Fibroblast of peridontal ligament (primary cell): Measurements from ENCODE around the gene KRT17.
A peak's percentile ranks its signal among the peaks of the same experiment; 100 is the strongest.

Experiments used
- DNase-seq: peaks from one replicate; pipeline ENCODE4 v3.0.0-alpha.2; 2010; ENCODE audit errors: extremely low read depth

Gene KRT17

DNA sequence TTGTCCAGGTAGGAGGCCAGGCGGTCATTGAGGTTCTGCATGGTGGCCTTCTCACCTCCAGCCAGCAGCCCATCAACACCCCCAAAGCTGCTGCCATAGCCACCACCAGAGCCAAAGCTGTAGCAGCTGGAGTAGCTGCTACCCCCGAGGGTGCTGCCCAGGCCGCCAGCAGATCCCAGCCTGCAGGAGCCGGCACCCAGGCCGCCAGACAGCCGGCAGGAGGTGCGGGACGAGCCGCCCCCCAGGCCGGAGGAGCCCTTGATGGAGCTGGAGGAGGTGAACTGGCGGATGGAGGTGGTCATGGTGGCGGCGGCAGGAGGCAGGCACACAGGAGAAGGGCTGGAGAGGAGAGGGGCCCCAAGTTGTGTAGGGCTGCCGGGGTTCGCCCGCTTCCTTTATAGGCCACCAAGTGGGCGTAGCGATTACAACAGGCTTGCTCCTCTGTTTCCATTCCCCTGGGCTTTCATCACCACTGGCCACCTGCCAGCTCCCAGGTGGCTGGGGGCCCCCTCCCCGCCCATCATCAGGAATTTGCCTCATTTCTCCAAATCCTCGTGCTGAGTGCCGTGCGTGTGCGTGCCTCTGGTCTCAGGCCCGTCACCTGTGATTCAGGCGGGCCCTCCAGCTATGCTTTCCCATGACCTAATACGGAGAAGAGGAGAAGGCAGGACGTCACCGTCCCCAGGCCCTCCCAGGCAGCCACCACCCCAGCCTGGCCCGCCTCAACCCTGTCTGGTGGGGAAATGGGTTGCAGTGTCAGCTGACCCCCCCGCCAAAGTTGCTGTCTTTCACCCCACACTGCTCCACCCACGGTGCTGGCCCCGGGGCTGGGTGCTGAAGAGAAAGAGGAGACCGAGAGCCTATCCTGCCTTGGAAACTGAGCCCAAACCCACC is at the start of gene KRT17:
Gene KRT17 (minus strand): TSS at position 368 of the 894 bp plus-strand sequence. CDS start 66 bp downstream, at position 302.
- no peak for DNase-seq

DNA sequence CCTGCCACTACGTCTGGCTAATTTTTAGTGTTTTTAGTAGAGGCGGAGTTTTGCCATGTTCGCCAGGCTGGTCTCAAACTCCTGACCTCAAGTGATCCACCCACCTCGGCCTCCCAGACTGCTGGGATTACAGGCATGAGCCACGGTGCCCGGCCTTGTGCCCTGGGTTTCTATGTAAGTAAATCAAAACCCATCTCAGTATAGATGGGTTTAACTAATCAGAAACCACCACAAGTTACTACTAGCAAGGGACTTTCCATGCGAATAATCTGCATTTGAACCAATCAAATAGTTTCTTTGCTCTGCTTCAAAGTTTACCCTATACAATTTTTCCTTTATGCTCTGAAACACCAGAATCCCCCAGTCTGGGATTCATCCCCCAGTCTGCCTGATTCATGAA is 47.8 kb upstream of the KRT17 start:
- no peak for DNase-seq

DNA sequence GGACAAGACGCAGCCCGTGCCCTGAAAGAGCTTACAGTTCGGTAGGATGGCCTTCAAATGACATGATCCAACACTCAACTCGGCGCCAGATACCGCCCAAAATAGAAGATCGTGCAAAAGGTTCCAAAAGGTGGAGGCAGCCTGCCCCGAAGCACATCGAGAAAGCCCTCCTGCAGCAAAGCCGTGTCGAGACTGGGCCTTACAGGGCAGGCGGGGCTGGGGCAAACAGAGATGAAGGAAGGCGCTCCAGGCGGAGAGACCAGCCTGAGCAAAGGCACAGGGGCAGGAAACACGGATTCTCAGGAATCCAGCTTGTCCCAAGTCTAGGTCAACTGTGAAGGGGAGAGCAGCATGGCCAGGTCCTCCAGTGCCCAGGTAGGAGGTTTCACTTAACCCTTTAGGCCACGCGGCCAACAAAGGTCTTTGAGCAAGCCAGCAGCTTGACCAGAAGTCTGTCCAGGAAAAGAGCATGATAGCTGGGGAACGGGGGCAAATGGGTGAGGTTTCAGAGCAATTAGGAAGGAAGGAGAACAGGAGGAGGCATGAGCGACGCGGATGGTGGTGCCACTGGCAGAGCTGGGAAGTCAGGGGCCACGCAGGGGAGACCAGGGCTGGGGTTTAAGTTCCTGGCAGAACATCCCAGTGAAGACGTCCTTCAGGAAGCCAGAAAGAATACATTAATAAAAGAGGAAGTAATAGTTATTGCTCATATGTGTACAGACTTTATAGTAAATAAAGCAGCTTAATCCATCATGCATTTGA is 43.1 kb upstream of the KRT17 start:
- no peak for DNase-seq

DNA sequence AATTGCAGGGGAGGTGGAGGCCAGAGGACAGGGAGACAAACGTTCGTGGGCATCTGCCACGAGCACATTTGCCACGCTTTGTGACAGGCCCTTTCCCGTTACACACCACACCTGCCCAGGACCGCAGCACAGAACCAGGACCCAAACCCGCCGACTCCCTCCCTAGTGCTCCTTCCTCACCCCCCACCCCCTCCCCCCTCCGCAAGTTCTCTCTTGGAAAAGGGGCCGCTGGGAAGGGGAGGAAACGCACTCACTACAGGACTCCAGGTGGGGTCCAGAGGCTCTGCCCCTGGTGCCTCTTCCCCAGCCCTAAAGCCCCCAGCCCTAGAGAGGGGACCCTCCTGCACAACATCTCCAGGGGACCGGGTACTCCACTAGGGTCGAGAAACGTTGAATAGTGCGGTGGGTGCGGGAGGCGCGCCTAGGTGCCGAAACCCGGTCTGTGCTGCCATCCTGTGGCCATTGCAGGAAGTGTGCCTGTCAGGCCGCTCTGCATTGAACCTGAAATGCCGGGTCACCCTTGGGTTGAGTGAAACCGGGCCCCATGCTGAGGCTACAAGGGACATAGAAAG is 42.4 kb upstream of the KRT17 start:
- DNase-seq: peak; percentile 67

DNA sequence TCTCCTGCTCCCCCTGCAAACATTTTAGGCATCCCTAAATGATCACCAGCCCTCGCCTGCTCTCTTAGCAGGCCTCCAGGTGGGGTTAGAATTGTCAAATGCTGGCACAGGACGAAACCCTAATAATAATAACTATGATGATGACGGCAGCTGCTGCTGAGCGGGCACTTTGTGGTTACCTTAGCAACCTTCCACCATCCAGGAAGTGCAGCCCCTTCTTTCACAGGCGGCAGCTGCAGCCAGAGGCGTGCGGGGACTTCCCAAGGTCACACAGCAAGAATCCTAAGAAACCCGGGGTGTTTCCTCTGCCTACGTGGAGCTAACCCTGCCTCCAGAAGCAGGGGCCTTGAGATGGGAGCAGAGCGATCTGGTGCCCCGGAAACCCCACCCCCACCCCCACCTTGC is 41.9 kb upstream of the KRT17 start:
- peak; percentile 42 for DNase-seq

- peak; percentile 76 for DNase-seq
These were observed 41.3 kb upstream of the KRT17 start for GRCh38 chr17:41665566-41666236.

DNA sequence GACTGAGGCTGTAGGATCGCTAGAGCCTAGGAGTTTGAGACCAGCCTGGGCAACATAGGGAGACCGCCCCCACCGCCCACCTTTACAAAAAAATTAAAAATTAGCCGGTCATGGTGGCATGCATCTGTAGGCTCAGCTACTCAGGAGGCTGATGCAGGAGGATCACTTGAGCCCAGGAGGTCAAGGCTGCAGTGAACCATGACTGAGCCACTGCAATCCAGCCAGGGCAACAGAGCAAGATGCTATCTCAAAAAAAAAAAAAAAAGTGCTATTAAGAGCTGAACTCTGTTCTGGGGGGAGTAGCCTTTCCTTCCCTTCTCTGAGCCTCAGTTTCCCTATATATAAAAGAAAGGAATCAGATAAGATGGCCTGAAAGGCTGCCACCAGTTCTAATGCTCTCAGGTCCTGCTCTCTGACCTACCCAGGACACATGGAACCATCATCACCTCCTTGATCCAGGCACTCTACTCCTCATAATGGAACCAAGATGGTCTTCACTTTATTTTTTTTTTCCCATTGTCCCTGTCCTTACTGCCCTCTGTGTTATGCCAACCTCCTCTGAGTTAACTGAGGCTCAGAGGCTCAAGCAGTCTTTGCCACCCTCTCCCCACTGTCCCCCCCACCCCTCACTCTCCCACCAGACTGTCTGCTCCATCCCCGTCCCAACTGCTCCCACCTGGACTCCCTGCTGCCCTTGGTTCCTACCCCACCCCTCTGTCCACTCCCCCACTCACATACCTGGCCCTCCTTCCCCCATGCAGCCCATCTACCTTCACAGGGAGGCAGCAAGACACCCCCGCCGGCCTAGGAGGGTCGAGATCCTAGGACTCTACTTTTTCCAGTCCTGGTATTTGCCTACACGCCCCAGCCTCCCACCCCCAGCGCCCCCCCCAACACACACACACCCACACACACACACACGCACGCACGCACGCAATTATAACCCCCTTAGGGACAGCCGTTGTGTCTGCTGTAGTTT is 40.5 kb upstream of the KRT17 start:
- DNase-seq: no peak

DNA sequence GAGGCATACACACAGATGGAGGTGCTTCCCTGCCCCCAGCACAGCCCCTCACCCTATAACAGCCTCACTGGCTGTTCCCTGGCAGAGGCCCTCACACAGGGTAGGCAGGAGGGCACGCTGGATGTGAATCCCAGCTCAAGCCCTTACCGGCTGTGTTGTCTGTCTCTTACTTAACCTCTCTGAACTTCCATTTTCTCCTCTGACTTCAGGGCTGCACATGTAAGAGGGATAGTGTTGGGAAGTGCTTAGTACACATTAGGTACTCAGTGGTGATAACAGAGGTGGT is 39.7 kb upstream of the KRT17 start:
- DNase-seq: no peak

GRCh38 chr17:41663451-41664171 is 39.2 kb upstream of the KRT17 start:
- no peak for DNase-seq

DNA sequence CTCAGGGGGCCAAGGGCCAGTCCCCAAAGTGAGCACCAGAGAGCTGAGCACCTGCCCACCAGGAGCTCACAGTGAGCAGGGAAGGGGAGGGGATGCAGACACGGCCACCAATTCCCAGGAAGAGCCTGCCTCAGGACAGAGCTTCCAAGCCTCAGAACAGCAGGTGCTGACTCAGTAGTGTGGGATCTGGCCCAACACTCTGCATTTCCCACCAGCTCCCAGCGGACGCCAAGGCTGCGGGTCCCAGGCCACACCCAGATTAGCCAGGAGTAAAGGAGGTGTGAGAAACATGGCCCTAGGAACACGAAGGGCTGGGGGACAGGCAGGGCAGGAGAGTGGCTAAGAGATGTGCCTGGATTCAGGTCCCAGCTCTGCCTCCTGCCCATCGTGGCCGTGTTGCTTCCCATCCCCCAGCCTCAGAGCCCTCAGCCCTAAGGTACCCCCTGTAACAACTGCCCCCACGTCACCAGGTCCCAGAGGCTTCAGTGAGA is 35.9 kb upstream of the KRT17 start:
- no peak for DNase-seq

DNA sequence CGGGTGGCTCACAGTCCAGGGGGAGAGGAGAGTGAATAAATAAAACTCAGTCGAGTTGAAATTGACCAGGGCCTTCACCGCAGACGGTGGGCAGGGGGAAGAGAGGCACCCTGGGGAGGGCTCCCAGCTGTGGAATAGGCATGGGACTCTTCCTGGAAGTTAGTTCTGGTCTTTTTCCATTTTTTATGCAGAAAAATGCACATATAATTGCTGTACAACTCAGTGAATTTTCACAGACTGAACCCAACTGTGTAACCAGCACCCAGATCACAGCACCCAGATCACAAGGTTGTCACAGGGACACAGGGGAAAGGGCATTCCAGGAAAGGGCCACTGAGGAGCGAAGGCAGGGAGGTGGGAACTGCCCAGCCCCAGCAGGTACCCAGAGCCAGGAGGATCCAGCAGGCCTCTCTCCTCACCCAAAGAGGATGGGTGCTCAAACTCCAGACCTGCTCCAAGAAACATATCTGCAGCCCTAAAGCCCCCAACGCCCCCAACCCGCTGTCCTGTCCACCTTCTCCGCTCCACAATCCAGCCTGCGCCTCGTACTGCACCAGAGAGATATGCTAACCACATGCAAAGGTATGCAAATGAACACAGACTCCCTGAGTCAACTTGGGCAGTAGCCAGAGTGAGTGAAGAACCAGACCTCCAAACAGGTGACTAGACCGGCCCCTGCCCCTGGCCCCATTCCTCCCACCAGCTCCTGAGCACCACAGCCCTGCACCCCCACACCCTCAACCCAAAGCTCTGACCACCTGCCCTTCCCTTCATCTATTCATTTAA is 35.2 kb upstream of the KRT17 start:
- no peak for DNase-seq

DNA sequence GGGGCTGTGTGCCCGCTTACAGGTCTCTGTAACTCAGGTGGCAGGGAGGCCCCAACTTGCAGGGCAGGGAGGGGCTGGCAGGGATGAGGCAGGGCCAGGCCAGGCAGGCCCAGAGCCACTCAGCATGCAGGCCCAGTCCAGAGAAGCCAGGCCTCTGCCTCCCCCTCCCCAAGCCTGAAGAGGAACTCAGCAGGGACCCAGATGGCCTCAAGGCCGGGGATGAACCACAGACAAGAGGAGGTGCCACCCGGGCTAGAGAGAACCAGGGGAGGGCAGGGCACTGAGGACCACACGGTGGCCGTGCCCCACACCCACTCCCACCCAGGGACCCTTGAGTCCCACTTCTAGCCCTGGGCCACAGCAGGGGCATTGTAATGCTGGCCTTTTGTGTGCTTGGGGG is 34.5 kb upstream of the KRT17 start:
- no peak for DNase-seq

DNA sequence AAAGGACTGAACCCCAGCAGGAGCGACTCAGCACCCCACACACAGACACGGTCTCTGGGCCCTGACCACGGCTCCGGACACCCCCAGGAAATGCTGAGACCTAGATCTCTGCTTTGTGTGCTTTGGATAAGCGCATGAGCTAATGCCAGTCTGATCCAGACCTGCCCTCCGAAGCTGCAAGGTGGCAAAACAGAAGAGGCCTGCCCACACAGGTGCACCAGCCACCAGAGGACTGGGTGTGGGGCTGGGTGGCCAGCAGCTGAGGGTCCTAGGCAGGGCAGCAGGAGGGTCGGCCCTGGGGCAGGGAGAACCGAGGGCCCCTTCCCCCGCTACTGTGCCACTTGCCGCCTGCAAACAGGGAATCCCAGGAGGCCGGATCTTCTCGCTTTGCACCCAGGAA is 33.6 kb upstream of the KRT17 start:
- no peak for DNase-seq

DNA sequence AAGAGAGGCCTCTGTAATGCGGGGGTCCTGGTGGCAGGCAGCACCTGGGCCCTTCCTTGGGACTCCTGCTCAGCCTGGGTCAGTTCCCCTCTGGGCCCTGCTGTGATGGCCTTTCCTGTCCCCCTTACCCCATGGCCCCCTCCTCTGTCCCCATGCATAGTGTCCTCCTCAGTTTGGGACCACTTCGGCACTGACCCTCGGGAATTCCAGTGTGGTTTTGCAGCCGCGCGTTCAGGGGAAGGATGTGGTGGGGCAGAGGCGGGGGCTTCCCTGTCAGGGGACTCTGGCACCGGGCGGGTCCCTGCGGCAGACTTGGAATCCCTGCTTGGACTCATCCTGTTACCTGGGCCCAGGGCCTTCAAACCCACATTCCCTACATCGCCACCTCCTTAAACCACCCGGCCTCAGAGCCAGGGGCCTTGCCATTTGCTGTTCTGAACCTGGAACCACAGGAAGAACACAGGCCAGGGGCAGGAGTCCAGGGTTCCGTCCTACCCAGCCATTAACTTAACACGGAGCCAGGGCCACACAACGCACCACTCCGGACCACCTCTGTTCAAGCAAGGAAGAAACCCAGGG is 32.9 kb upstream of the KRT17 start:
- no peak for DNase-seq

DNA sequence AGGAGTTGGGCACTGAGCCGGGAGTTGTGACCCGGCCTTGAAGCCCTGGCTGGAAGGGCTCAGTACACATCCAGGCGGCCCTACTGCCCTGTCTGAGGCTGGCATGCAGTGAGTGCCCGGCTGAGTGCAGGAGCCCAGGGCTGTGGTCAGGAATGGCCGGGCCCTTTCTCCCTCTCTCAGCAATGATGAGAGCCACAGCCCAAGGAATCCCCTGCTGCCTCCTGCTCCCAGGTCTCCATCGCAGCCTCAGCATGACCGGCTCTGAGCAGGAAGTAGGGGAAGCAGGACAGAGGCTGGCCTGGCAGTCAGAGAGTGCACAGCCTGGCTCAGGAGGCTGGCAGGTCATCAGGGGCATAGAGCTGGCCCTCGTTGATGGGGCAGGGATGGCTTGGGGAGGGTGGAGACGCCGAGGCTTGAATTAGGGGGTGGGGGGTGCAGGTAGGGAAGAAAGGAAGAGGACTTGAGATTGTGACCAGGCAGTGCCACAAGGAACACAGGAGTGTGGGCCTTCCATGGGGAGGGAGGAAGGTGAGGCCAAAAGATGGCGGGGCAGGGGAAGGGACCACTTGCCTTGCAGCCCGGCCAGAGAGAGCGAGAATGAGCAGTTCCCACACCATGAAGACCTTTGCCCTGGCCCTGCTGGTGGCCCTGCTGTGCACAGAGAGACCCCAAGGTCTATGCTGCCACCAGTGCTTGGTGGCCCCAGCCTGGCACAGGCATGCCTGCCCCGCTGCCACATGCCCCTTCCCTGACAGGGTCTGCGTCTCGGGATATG is 32.1 kb upstream of the KRT17 start:
- DNase-seq: no peak

- DNase-seq: no peak
These were observed 31.3 kb upstream of the KRT17 start for GRCh38 chr17:41655611-41656111.

DNA sequence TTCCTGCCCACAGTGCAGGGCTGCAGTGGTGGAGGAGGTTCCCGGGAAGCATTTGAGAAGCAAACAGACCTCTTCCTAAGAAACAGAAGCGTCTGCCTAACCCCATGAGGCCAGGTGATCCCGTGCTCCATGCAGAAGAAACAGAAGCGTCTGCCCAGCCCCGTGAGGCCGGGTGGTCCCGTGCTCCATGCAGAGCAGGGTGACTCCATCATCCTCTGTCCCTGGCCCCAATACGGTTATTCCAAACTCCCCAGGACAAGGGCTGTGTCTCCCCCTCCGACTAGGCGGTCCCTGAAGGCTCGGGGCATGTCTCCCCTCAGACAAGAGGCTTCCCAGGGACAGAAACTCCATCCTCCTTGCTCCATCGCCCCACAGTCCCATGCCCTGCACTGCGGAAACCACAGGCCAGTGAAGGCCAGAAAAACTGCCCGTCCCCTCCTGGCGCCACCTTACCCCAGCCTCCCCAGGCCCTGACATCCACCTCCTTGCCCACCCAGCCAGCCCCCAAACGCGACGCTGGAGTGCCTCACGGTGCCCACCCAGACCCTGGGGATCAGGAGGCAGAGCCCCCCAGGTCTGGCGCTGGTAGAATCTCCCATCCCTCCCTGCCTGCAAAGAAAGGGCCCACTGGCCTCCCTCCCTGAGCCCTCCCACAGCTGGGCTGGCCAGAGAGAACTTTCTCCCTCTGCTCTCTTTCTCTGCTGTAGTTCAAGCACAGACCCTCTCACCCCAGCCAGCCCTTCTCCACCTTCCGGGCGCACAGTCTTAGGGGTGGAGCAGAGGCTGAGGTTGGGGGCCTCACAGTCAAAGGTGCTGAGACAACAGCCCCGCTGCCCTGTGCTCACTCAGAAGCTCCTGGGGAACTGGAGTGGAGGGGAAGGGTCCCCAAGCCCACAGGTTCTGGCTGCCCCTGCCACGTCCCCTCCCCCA is 30.6 kb upstream of the KRT17 start:
- no peak for DNase-seq
